ENCODE data around the gene PRKAG3.
A peak's percentile ranks its signal among the peaks of the same experiment; 100 is the strongest.
"Not testable (repeated sequence)": the region's sequence is repeated elsewhere in the genome, so short reads cannot be mapped to it uniquely, and the experiment has no call there.

PRKAG3 gene

GRCh38 chr2:218863021-218863520 lies 31.5 kb upstream of the PRKAG3 start:
- DNase-seq (ENCODE audit: low read depth, low spot score) = no peak

- no peak for DNase-seq (ENCODE audit: low read depth, low spot score)
Observed at GRCh38 chr2:218861645-218862318, 30.2 kb upstream of the PRKAG3 start.

GRCh38 chr2:218860950-218861381 lies 29.4 kb upstream of the PRKAG3 start:
- DNase-seq (ENCODE audit: low read depth, low spot score) = peak; percentile 92

GRCh38 chr2:218859988-218860831 lies 28.6 kb upstream of the PRKAG3 start:
- peak; percentile 42 for DNase-seq (ENCODE audit: low read depth, low spot score)

GRCh38 chr2:218859556-218859987 lies 28.0 kb upstream of the PRKAG3 start, which contains the start of gene WNT6:
WNT6 (plus strand) TSS chr2:218859805; CDS start chr2:218860038, 233 bp downstream.
- DNase-seq (ENCODE audit: low read depth, low spot score) = no peak

- DNase-seq (ENCODE audit: low read depth, low spot score) = peak; percentile 84
Observed at GRCh38 chr2:218858671-218859555, 27.3 kb upstream of the PRKAG3 start.

GRCh38 chr2:218858138-218858445 lies 26.5 kb upstream of the PRKAG3 start:
- DNase-seq (ENCODE audit: low read depth, low spot score) = no peak

GRCh38 chr2:218857371-218858137 lies 26.0 kb upstream of the PRKAG3 start:
- DNase-seq (ENCODE audit: low read depth, low spot score) = no peak

- DNase-seq (ENCODE audit: low read depth, low spot score) = no peak
Observed at GRCh38 chr2:218856896-218857243, 25.3 kb upstream of the PRKAG3 start.

GRCh38 chr2:218856167-218856895 lies 24.7 kb upstream of the PRKAG3 start:
- DNase-seq (ENCODE audit: low read depth, low spot score) = peak; percentile 78

GRCh38 chr2:218855305-218856166 lies 23.9 kb upstream of the PRKAG3 start:
- no peak for DNase-seq (ENCODE audit: low read depth, low spot score)

- DNase-seq (ENCODE audit: low read depth, low spot score) = no peak
Observed at GRCh38 chr2:218854860-218855259, 23.3 kb upstream of the PRKAG3 start.

- peak; percentile 86 for DNase-seq (ENCODE audit: low read depth, low spot score)
Observed at GRCh38 chr2:218853766-218854165, 22.2 kb upstream of the PRKAG3 start.

GRCh38 chr2:218852911-218853667 lies 21.5 kb upstream of the PRKAG3 start:
- DNase-seq (ENCODE audit: low read depth, low spot score) = peak; percentile 85

GRCh38 chr2:218851286-218851685 lies 19.7 kb upstream of the PRKAG3 start:
- no peak for DNase-seq (ENCODE audit: low read depth, low spot score)

GRCh38 chr2:218850796-218851195 lies 19.2 kb upstream of the PRKAG3 start:
- DNase-seq (ENCODE audit: low read depth, low spot score) = no peak

- no peak for DNase-seq (ENCODE audit: low read depth, low spot score)
Observed at GRCh38 chr2:218849721-218850120, 18.1 kb upstream of the PRKAG3 start.

GRCh38 chr2:218846963-218847362 lies 15.4 kb upstream of the PRKAG3 start:
- not testable (repeated sequence) for DNase-seq (ENCODE audit: low read depth, low spot score)

GRCh38 chr2:218844334-218844733 lies 12.7 kb upstream of the PRKAG3 start:
- DNase-seq (ENCODE audit: low read depth, low spot score) = not testable (repeated sequence)

Data from ELF-1 (cell line).